Airway epithelial cell (primary cell): ENCODE measurements around the gene TFCP2L1. TPM values are rescaled to one million over a fixed set of nuclear protein-coding genes. Genes with fewer than 3 reads are reported as not detected.

Experiments used
- total RNA-seq: library from RNA; depleted of rRNA; stranded (reverse); fragments of >200 nt; gene quantifications from 2 replicates; pipeline ENCODE4 v1.2.3, GENCODE V29; 2015

The TFCP2L1 gene
- total RNA-seq = 9.3 and 12.9 TPM in 2 replicates

GRCh38 chr2:121284463-121285449 is at the start of gene TFCP2L1:
Gene TFCP2L1, minus strand, starts transcription at chr2:121285202. Its CDS starts 93 bp downstream, at chr2:121285109.

Other genes starting within 250 kb of the TFCP2L1 start
- under 0.01 TPM in 2 replicates for gene RNU4ATAC, start 245.7 kb upstream of the TFCP2L1 start, total RNA-seq